IMR-90 (cell line): ENCODE results near the gene AIP. TPM values are rescaled to one million over a fixed set of nuclear protein-coding genes. Genes with fewer than 3 reads are reported as not detected.

ENCODE experiments used
- ATAC-seq: fragments of 200-7000 bp; cut with Tn5 transposase; 2 replicates; pipeline ENCODE4 v1.9.1; 2020; ENCODE audit warnings: low read depth, mild to moderate bottlenecking, moderate library complexity
- BruUV-seq: library from RNA; stranded (reverse); fragments of 400-500 nt; replicated peaks from 2 replicates; lab custom pipeline; 2021; lab: Mats Ljungman, UMichigan
- CTCF ChIA-PET: fragments of 300-600 bp; formaldehyde crosslinking; extraction: SDS; loops from one replicate; lab custom pipeline; 2021; ENCODE audit warnings: antibody characterized with exemption; lab: Yijun Ruan, JAX
- POLR2A ChIA-PET: fragments of 300-600 bp; sonication (Branson Sonifier 250); formaldehyde crosslinking; loops from one replicate; lab custom pipeline; 2022; ENCODE audit warnings: antibody characterized with exemption; ENCODE audit not compliant: unreplicated experiment; lab: Charles Lee
- DNase-seq: peaks from one replicate; pipeline ENCODE4 v3.0.0; 2013
- H2AFZ ChIP-seq: replicated peaks from 2 replicates; pipeline ENCODE3; 2013; ENCODE audit warnings: low read length, mild to moderate bottlenecking; ENCODE audit not compliant: poor library complexity
- H2AK5ac ChIP-seq: 2 replicates; pipeline ENCODE4 v1.6.1; 2013; ENCODE audit warnings: low read depth, low read length, inconsistent platforms
- H2AK9ac ChIP-seq: replicated peaks from 2 replicates; pipeline ENCODE3; 2013; ENCODE audit warnings: mild to moderate bottlenecking, low read depth, low read length, moderate library complexity; ENCODE audit not compliant: poor library complexity
- H2BK120ac ChIP-seq: 2 replicates; pipeline ENCODE4 v1.6.1; 2013; ENCODE audit warnings: low read depth, low read length, inconsistent platforms
- H2BK15ac ChIP-seq: 3 replicates; pipeline ENCODE4 v1.6.1; 2013; ENCODE audit warnings: low read depth, low read length, inconsistent platforms
- H2BK20ac ChIP-seq: 2 replicates; pipeline ENCODE4 v1.6.1; 2013; ENCODE audit warnings: low read depth, mild to moderate bottlenecking, inconsistent platforms, low read length, moderate library complexity
- H2BK5ac ChIP-seq: 2 replicates; pipeline ENCODE4 v1.6.1; 2013; ENCODE audit warnings: mild to moderate bottlenecking, low read depth, low read length, inconsistent platforms; ENCODE audit not compliant: poor library complexity, severe bottlenecking
- H3K14ac ChIP-seq: replicated peaks from 2 replicates; pipeline ENCODE4 v1.6.1; 2013; ENCODE audit warnings: low read depth, low read length, inconsistent platforms
- H3K18ac ChIP-seq: 2 replicates; pipeline ENCODE4 v1.6.1; 2013; ENCODE audit warnings: low read depth, low read length, control low read depth
- H3K23ac ChIP-seq: 2 replicates; pipeline ENCODE4 v1.6.1; 2013; ENCODE audit warnings: low read depth, low read length, inconsistent platforms
- H3K27ac ChIP-seq: 2 replicates; pipeline ENCODE4 v1.5.1; 2013; ENCODE audit warnings: mild to moderate bottlenecking, control low read depth, low read length; ENCODE audit not compliant: insufficient read depth
- H3K27me3 ChIP-seq: 2 replicates; pipeline ENCODE4 v1.6.1; 2013; ENCODE audit warnings: low read length; ENCODE audit not compliant: control insufficient read depth, insufficient read depth
- H3K36me3 ChIP-seq: 2 replicates; pipeline ENCODE4 v1.6.1; 2013; ENCODE audit warnings: low read length, mixed read lengths; ENCODE audit not compliant: control insufficient read depth, insufficient read depth
- H3K4ac ChIP-seq: 2 replicates; pipeline ENCODE4 v1.6.1; 2013; ENCODE audit warnings: low read depth, low read length, inconsistent platforms
- H3K4me1 ChIP-seq: 2 replicates; pipeline ENCODE4 v1.6.1; 2013; ENCODE audit warnings: low read length, mixed read lengths; ENCODE audit not compliant: control insufficient read depth, insufficient read depth
- H3K4me2 ChIP-seq: 2 replicates; pipeline ENCODE4 v1.6.1; 2013; ENCODE audit warnings: low read depth, mild to moderate bottlenecking, control low read depth, low read length, moderate library complexity
- H3K4me3 ChIP-seq: 2 replicates; pipeline ENCODE4 v1.5.1; 2013; ENCODE audit warnings: low read depth, mild to moderate bottlenecking, control low read depth, low read length, moderate library complexity; ENCODE audit not compliant: insufficient read depth
- H3K56ac ChIP-seq: 2 replicates; pipeline ENCODE4 v1.6.1; 2013; ENCODE audit warnings: low read length, inconsistent platforms; ENCODE audit not compliant: insufficient read depth; ENCODE audit errors: extremely low read depth
- H3K79me1 ChIP-seq, 2 experiments: 2 replicates each; pipeline ENCODE4 v1.6.1; 2013; ENCODE audit warnings: low read length in 2 of 2, inconsistent platforms in 1 of 2, low read depth in 1 of 2
- H3K9ac ChIP-seq: 2 replicates; pipeline ENCODE4 v1.6.1; 2013; ENCODE audit warnings: low read depth, low read length, control low read depth
- H3K9me1 ChIP-seq: 2 replicates; pipeline ENCODE4 v1.6.1; 2013; ENCODE audit warnings: low read length, inconsistent platforms; ENCODE audit not compliant: insufficient read depth
- H3K9me3 ChIP-seq: 2 replicates; pipeline ENCODE4 v1.6.1; 2013; ENCODE audit warnings: low read length; ENCODE audit not compliant: control insufficient read depth, insufficient read depth
- H4K20me1 ChIP-seq: 2 replicates; pipeline ENCODE4 v1.6.1; 2013; ENCODE audit warnings: low read length, inconsistent platforms; ENCODE audit not compliant: insufficient read depth
- H4K5ac ChIP-seq: 2 replicates; pipeline ENCODE4 v1.6.1; 2013; ENCODE audit warnings: mild to moderate bottlenecking, low read depth, low read length, control low read depth
- H4K8ac ChIP-seq, 2 experiments: 2 replicates each; pipeline ENCODE4 v1.6.1; 2013; ENCODE audit warnings: low read depth in 2 of 2, low read length in 2 of 2, control low read depth in 1 of 2, inconsistent platforms in 1 of 2
- H4K91ac ChIP-seq: 2 replicates; pipeline ENCODE4 v1.6.1; 2013; ENCODE audit warnings: low read depth, low read length, inconsistent platforms; ENCODE audit not compliant: insufficient read depth
- BHLHE40 ChIP-seq: fragments of 150-350 bp; IDR thresholded peaks from 2 replicates; pipeline ENCODE4 v1.6.1; 2016; ENCODE audit warnings: mild to moderate bottlenecking, low read depth, low read length
- NFE2L2 ChIP-seq: fragments of 150-350 bp; IDR thresholded peaks from 2 replicates; pipeline ENCODE4 v1.6.1; 2016; ENCODE audit warnings: low read depth, mild to moderate bottlenecking, low read length
- RAD21 ChIP-seq: IDR thresholded peaks from 2 replicates; pipeline ENCODE4 v1.6.1; 2012; ENCODE audit warnings: low read length, improper control_type of control experiment
- RFX5 ChIP-seq: IDR thresholded peaks from 2 replicates; pipeline ENCODE4 v1.8.0; 2012; ENCODE audit warnings: low read depth, mild to moderate bottlenecking, low read length, moderate library complexity
- WGBS, 2 experiments: methylation state at CpG; one replicate each; pipeline versions ENCODE4 v1.1.5 to v1.1.7; 2013; ENCODE audit warnings: missing lambda C conversion rate in 2 of 2; ENCODE audit not compliant: insufficient read length in 1 of 2; ENCODE audit errors: extremely low coverage in 2 of 2; 5-methylcytosine and 5-hydroxymethylcytosine counted together
- dilution Hi-C: fragments of 300-500 bp; cut with HindIII; formaldehyde crosslinking; loops from one replicate; pipeline ENCODE4 v1.14.3; 2018; ENCODE audit warnings: low sequenced_read_pairs; ENCODE audit not compliant: unreplicated experiment
- in situ Hi-C: fragments of 300-500 bp; cut with MboI; formaldehyde crosslinking; loops from 3 replicates; pipeline ENCODE4 v1.14.3; 2019; ENCODE audit warnings: low sequenced_read_pairs, inconsistent platforms, mixed read lengths
- intact Hi-C: fragments of 100-400 bp; cut with micrococcal nuclease; formaldehyde crosslinking; loops from 2 replicates; pipeline ENCODE4 v1.10.0; 2022
- polyA plus RNA-seq, 3 experiments: library from polyadenylated mRNA; depleted of rRNA; stranded (reverse); fragments of >200 nt; gene quantifications; 2 replicates each; pipeline ENCODE4 v1.2.3, GENCODE V29; 2012; ENCODE audit warnings: low replicate concordance in 1 of 3
- total RNA-seq: library from RNA; depleted of rRNA; stranded (reverse); fragments of >200 nt; gene quantifications from 2 replicates; pipeline ENCODE4 v1.2.3, GENCODE V29; 2012
- TF ChIP-seq, protein P1 (sequence below): fragments of 150-350 bp; IDR thresholded peaks from 2 replicates; pipeline ENCODE4 v1.6.1; 2016; ENCODE audit warnings: low read depth, mild to moderate bottlenecking, low read length, moderate library complexity, borderline replicate concordance
- TF ChIP-seq, protein P2 (sequence below): conservative IDR thresholded peaks from 2 replicates; pipeline ENCODE4 v1.5.1; 2012; ENCODE audit warnings: mild to moderate bottlenecking, low read depth, low read length, improper control_type of control experiment

Gene AIP
- total and polyA plus RNA-seq, 2 of the 4 experiments (the other 2 are of a cell fraction) = 95.5 to 122 TPM

DNA sequence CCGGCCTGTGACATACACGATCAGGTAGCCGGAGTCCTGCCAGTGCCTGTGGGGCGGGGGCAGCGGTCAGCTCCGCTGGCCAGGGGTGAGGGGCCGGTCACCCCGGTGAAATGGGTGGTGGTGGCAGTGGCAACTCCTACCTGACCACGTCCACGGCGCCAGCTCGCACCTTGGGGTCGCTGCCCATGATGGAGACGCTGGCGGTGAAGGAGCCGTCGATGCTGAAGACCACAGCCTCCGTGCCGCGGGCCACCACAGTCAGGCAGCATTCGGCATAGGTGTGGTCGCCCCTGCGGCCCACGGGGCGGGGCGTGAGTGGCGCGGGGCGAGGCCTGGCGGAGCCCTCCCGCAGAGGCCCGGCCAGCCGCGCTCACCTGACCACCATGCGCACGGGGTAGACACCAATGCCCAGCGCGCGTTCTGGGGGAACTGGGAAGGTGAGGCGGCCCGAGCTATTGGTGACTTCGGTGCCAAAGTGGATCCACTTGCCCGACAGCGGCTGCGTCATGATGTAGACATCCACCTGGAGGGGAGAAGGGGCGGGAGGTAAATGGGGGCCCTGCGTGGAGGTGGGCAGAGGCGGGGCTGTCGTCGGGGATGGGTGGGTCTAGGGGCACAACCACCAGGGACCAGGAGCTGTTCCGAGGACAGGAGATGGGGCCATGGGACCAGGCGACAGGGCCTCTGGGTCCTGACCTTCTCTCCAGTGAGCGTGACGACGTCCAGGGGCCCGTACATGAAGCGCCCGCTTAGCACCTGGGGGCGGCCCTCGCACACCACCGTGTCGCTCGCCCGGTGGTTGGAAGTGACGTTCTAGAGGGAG lies 10.9 kb downstream of the AIP start (continued):
- no peak for TF ChIP-seq NFE2L2

DNA sequence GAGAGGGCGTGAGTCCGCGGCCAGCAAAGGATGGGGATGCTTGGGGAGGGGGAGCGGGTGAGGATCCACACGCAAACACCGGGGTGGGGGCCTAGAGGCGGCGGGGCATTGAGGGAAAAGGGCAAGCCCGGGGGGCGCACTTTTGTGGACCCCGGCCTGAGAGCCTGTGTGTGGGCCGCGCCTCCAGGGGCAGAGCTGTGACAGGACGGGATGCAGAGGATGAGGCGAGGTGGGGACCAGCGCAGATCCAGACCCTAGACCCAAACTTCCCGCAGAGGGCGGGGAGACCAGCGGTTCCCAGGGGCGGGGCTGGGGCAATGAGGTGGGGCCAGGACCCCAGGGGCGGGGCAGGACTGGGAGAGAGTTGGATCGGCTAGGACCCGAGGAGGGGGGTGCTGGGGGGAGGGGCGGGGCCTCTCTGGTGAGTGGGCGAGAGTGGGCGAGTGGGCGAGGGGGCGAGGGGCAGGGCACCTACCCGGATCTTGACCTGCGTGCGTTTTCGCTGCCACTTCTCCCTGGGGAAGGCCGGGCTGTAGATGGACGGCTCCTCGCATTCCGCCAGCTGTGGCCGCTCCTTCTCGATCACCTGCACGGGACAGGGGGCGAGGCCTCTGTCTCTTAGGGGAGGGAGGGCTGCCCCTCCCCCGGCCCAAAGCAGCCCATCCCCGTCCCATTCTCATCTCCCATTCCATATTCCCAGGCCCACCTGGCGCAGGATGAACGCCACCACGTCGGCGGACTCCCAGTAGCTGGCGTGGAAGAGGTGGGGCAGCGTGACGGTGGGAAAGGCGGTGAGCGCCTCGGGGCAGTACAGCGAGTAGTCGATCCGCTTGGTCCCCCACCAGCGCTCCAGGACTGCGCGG lies 11.8 kb downstream of the AIP start:
- Histone ChIP-seq H3K27me3 (no peaks in the 10 kb centered on the region), H2AFZ (no peak overlapping the region), H3K23ac (no peak overlapping the region), H3K9ac (no peak overlapping the region), H2BK5ac (no peak overlapping the region), H3K4me3 (no peak overlapping the region), H4K8ac (no peak overlapping the region), H2AK9ac (no peak overlapping the region), H3K4me2 (no peak overlapping the region), H2BK15ac (no peak overlapping the region), H3K36me3 (peaks cover 56% of the 10 kb centered on the region), H2BK120ac (no peak overlapping the region), H4K20me1 (no peaks in the 10 kb centered on the region; the same call in 1 of the 2 replicates), H3K27ac (no peak overlapping the region), H3K56ac (no peak overlapping the region), H2BK20ac (no peak overlapping the region), H3K4me1 (no peaks in the 10 kb centered on the region), H3K9me3 (no peaks in the 10 kb centered on the region), H3K9me1 (peaks cover 3% of the 10 kb centered on the region; the same call in 1 of the 2 replicates), H3K18ac (no peak overlapping the region), H3K79me1 (no peaks in the 10 kb centered on the region), H3K14ac (no peak overlapping the region), H4K5ac (no peak overlapping the region), H4K91ac (no peak overlapping the region), H2AK5ac (no peak overlapping the region), H3K4ac (no peak overlapping the region)
- in situ Hi-C loops = no loop called here
- ATAC-seq (no peak), DNase-seq (no peak)
- 92% methylated on average over 11 of the region's 59 CpGs; no CpG with 5 or more reads in 1 of the 2 experiments for WGBS, 2 experiments
- no TSS peak for BruUV-seq
- dilution Hi-C loops = no loop called here
- intact Hi-C loops = no loop called here
- TF ChIP-seq RFX5 (no peak), RAD21 (no peak), BHLHE40 (no peak)
- TF ChIP-seq, protein P1, sequence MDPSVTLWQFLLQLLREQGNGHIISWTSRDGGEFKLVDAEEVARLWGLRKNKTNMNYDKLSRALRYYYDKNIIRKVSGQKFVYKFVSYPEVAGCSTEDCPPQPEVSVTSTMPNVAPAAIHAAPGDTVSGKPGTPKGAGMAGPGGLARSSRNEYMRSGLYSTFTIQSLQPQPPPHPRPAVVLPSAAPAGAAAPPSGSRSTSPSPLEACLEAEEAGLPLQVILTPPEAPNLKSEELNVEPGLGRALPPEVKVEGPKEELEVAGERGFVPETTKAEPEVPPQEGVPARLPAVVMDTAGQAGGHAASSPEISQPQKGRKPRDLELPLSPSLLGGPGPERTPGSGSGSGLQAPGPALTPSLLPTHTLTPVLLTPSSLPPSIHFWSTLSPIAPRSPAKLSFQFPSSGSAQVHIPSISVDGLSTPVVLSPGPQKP = no peak
- TF ChIP-seq, protein P2, sequence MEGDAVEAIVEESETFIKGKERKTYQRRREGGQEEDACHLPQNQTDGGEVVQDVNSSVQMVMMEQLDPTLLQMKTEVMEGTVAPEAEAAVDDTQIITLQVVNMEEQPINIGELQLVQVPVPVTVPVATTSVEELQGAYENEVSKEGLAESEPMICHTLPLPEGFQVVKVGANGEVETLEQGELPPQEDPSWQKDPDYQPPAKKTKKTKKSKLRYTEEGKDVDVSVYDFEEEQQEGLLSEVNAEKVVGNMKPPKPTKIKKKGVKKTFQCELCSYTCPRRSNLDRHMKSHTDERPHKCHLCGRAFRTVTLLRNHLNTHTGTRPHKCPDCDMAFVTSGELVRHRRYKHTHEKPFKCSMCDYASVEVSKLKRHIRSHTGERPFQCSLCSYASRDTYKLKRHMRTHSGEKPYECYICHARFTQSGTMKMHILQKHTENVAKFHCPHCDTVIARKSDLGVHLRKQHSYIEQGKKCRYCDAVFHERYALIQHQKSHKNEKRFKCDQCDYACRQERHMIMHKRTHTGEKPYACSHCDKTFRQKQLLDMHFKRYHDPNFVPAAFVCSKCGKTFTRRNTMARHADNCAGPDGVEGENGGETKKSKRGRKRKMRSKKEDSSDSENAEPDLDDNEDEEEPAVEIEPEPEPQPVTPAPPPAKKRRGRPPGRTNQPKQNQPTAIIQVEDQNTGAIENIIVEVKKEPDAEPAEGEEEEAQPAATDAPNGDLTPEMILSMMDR = no peak
- POLR2A ChIA-PET = no interaction called here
- CTCF ChIA-PET = no interaction called here
